Measurements from ENCODE around the gene CBX4. TPM values are rescaled to one million over a fixed set of nuclear protein-coding genes. Genes with fewer than 3 reads are reported as not detected.

CBX4 gene
- total and polyA plus RNA-seq, 2 of the 13 experiments (the other 11 are each of a cell fraction or from before 2014, with no cell fraction given) = 25.8 to 50.8 TPM

- POLR2A ChIA-PET = interaction anchor here (0.5 to 1.0 kb wide), 2 partner anchors 11 to 133 kb away, joined by 3 to 4 read pairs; partner anchors contain the start of gene CBX8
- ATAC-seq = no peak
Measured at GRCh38 chr17:79785900-79786810, 53.1 kb downstream of the CBX4 start.

More at GRCh38 chr17:79785900-79786810, 53.1 kb downstream of the CBX4 start:
- Histone ChIP-seq H3K27me3 (ENCODE audit: control insufficient read depth in 1 of 2, insufficient read depth in 2 of 2, low read length in 2 of 2) (peaks cover 12 to 33% of the 10 kb centered on the region in 2 experiments), H3K4me3 (replicated peaks in 1 of 3; ENCODE audit: insufficient read depth in 1 of 3, low read depth in 2 of 3, low read length in 3 of 3) (no peak overlapping the region), H4K20me1 (ENCODE audit: insufficient read depth, low read length) (peaks cover 7% of the 10 kb centered on the region; the same call in 1 of the 2 replicates), H3K79me2 (ENCODE audit: insufficient read depth, low read length) (no peaks in the 10 kb centered on the region), H3K4me2 (ENCODE audit: low read depth, low read length) (no peak overlapping the region), H3K36me3 (replicated peaks in 1 of 2; ENCODE audit: control insufficient read depth in 1 of 2, insufficient read depth in 2 of 2, low read length in 2 of 2) (peaks cover 17 to 20% of the 10 kb centered on the region in 2 experiments), H3K27ac (ENCODE audit: extremely low read length, insufficient read depth, low read length) (no peak overlapping the region), H2AFZ (ENCODE audit: low read length) (no peak overlapping the region), H3K4me1 (ENCODE audit: insufficient read depth, low read length) (peaks cover 33% of the 10 kb centered on the region), H3K9ac (ENCODE audit: insufficient read depth, low read depth, low read length) (no peak overlapping the region), H3K9me3 (ENCODE audit: low read length) (no peaks in the 10 kb centered on the region)
- in situ Hi-C loops (cut with HindIII; ENCODE audit: extremely low pct_ligation_motif_present, low pct_unique_long_range_greater_than_20kb) = no loop called here
- FAIRE-seq = no peak
- CTCF ChIA-PET (ENCODE audit: low intra/inter-chr PET ratio, low total read pairs) = no interaction called here
- BruUV-seq (replicated peaks) = TSS peak; percentile 28
- 96% methylated on average over 15 of the region's 15 CpGs for WGBS (ENCODE audit: low lambda C conversion rate)
- TF ChIP-seq ZC3H13 (CRISPR knock-in tag; IDR thresholded peaks at IDR 0.05) (peak; percentile 91), SP4 (CRISPR knock-in tag; IDR thresholded peaks at IDR 0.05) (0 out of 2 replicates have a peak, but pooled peaks have one; percentile 34), ZNF121 (CRISPR knock-in tag; IDR thresholded peaks at IDR 0.05) (no peak), SAFB2 (CRISPR knock-in tag; IDR thresholded peaks at IDR 0.05; ENCODE audit: borderline replicate concordance, low read depth) (no peak; the same call in 1 of the 2 replicates), MYPOP (CRISPR knock-in tag; IDR thresholded peaks at IDR 0.05) (no peak), ZBTB38 (CRISPR knock-in tag; IDR thresholded peaks at IDR 0.05) (no peak), POLR2A (IDR thresholded peaks at IDR 0.05; ENCODE audit: insufficient read depth in 1 of 2, low read depth in 2 of 2, low read length in 2 of 2) (peak in 1 of 2 experiments; percentile 23; a peak in 1 of 4 replicates), ZNF761 (CRISPR knock-in tag; conservative IDR thresholded peaks at IDR 0.05) (0 out of 2 replicates have a peak, but pooled peaks have one; percentile 20), IRF9 (CRISPR knock-in tag; IDR thresholded peaks at IDR 0.05; ENCODE audit: borderline replicate concordance) (0 out of 2 replicates have a peak, but pooled peaks have one; percentile 35), RXRA (CRISPR knock-in tag; IDR thresholded peaks at IDR 0.05) (peak; percentile 20; the same call in 1 of the 2 replicates), ZNF205 (CRISPR knock-in tag; IDR thresholded peaks at IDR 0.05) (no peak), ZNF557 (CRISPR knock-in tag; IDR thresholded peaks at IDR 0.05) (no peak), ZNF598 (CRISPR knock-in tag; IDR thresholded peaks at IDR 0.05; ENCODE audit: borderline replicate concordance) (0 out of 2 replicates have a peak, but pooled peaks have one; percentile 9), CBX1 (IDR thresholded peaks at IDR 0.05; ENCODE audit: low read depth) (no peak), MTERF4 (CRISPR knock-in tag; IDR thresholded peaks at IDR 0.05) (no peak), ZNF501 (CRISPR knock-in tag; IDR thresholded peaks at IDR 0.05) (peak; percentile 44; the same call in 1 of the 2 replicates)
- DNase-seq (ENCODE audit: low spot score) = no peak
- intact Hi-C loops (cut with micrococcal nuclease; ENCODE audit: unreplicated experiment) = loop anchor here (5.0 kb wide), 1 partner anchor 186 kb away; no protein-coding TSS in a partner anchor
